Measurements from ENCODE around the gene PFKFB1. TPM values are rescaled to one million over a fixed set of nuclear protein-coding genes. Genes with fewer than 3 reads are reported as not detected.

Gene PFKFB1
- total and polyA plus RNA-seq, 9 of the 15 experiments (the other 6 are each of a cell fraction or from before 2014, with no cell fraction given) = 0.07 to 0.24 (median 0.15) TPM; not detected in 2

DNA sequence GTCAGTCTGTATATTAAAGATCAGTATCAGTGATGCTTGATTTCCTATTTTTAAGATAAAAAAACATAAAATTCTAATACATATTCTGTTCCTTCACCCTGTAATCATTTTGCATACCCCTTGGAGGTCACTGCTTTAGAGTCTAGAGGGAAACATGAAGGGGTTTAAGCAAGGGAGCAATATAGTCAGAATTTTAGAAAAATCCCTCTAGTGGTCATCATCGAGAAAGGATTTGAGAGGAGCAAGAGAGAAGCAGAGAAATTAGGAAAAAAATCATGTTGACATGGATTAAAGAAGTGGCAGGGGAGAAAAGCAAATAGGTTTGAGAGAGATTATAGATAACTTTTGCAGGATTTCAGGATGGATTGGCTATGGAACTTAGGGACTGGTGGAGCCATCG, 17.3 kb upstream of the PFKFB1 start:
- ChIA-PET CTCF (ENCODE audit: low intra/inter-chr PET ratio) (no interaction called here), POLR2A (interaction anchor here (1.2 kb wide), 1 partner anchor 11 kb away, joined by 5 read pairs; the partner anchor contains the start of gene APEX2)
- H3K9ac ChIP-seq (ENCODE audit: insufficient read depth in 1 of 2, low read depth in 2 of 2, low read length in 2 of 2) = no peak overlapping the region
- H3K9me1 ChIP-seq (ENCODE audit: control insufficient read depth, insufficient read depth, low read length) = no peaks in the 10 kb centered on the region
- H2AFZ ChIP-seq (ENCODE audit: low read depth, low read length) = no peak overlapping the region
- H3K4me2 ChIP-seq (ENCODE audit: insufficient read depth, low read length) = no peak overlapping the region
- H3K79me2 ChIP-seq (ENCODE audit: control insufficient read depth, insufficient read depth, low read length) = no peaks in the 10 kb centered on the region
- H3K27ac ChIP-seq (ENCODE audit: extremely low read depth, low read depth, low read length) = no peak overlapping the region
- TF ChIP-seq SRSF1 (IDR thresholded peaks at IDR 0.05; ENCODE audit: low read depth, low read length) (no peak), RAD21 (CRISPR knock-in tag; conservative IDR thresholded peaks at IDR 0.05 in 1 of 2, IDR thresholded peaks at IDR 0.05 in 1 of 2) (peak in 1 of 2 experiments; percentile 26; a peak in 2 of 4 replicates)
- TF ChIP-seq, protein P1, sequence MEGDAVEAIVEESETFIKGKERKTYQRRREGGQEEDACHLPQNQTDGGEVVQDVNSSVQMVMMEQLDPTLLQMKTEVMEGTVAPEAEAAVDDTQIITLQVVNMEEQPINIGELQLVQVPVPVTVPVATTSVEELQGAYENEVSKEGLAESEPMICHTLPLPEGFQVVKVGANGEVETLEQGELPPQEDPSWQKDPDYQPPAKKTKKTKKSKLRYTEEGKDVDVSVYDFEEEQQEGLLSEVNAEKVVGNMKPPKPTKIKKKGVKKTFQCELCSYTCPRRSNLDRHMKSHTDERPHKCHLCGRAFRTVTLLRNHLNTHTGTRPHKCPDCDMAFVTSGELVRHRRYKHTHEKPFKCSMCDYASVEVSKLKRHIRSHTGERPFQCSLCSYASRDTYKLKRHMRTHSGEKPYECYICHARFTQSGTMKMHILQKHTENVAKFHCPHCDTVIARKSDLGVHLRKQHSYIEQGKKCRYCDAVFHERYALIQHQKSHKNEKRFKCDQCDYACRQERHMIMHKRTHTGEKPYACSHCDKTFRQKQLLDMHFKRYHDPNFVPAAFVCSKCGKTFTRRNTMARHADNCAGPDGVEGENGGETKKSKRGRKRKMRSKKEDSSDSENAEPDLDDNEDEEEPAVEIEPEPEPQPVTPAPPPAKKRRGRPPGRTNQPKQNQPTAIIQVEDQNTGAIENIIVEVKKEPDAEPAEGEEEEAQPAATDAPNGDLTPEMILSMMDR (IDR thresholded peaks at IDR 0.05 in 2 of 3, conservative IDR thresholded peaks at IDR 0.05 in 1 of 3; ENCODE audit: insufficient read depth in 2 of 3, low read depth in 1 of 3, low read length in 3 of 3) = peak in 2 of 3 experiments; percentile 26 to 27; a peak in 3 of 6 replicates
- no peaks in the 10 kb centered on the region for H3K27me3 ChIP-seq (ENCODE audit: control insufficient read depth in 2 of 2, insufficient read depth in 2 of 2, low read length in 2 of 2)
- FAIRE-seq = no peak
- DNase-seq (ENCODE audit: extremely low read depth in 1 of 4, low spot score in 3 of 4) = peak in 1 of 4 experiments; percentile 32
- H3K4me3 ChIP-seq = no peak overlapping the region
- no peak for ATAC-seq
- peaks cover 15 to 23% of the 10 kb centered on the region in 2 experiments for H3K4me1 ChIP-seq (replicated peaks in 1 of 2; ENCODE audit: control insufficient read depth in 2 of 2, insufficient read depth in 2 of 2, low read length in 2 of 2)
- in situ Hi-C loops (cut with MboI) (no loop called here), intact Hi-C loops (cut with micrococcal nuclease) (no loop called here)
- BruUV-seq (replicated peaks) = no TSS peak
- no peaks in the 10 kb centered on the region for H3K9me3 ChIP-seq (replicated peaks; ENCODE audit: control insufficient read depth, insufficient read depth, low read depth, low read length)
- 15% methylated on average over 2 of the region's 2 CpGs for WGBS (ENCODE audit: insufficient coverage, low coverage, missing lambda C conversion rate)
- peaks cover 12% of the 10 kb centered on the region; the same call in 2 of the 3 replicates for H3K36me3 ChIP-seq (ENCODE audit: control insufficient read depth, insufficient read depth, low read length)
- H4K20me1 ChIP-seq (replicated peaks; ENCODE audit: control insufficient read depth, insufficient read depth, low read length) = 0 out of 2 replicates have a peak, but pooled peaks cover 2% of the 10 kb centered on the region

Data from K562 (cell line).